ENCODE results near the gene PTPRE.

- TF ChIP-seq POLR2A (IDR thresholded peaks at IDR 0.05): no peak
- TF ChIP-seq CTCF (IDR thresholded peaks at IDR 0.05): no peak
These were observed 111.8 kb downstream of the PTPRE start for GRCh38 chr10:128018691-128019090.
